Osteoblast (primary cell): Measurements from ENCODE around the gene A1BG. TPM values are rescaled to one million over a fixed set of nuclear protein-coding genes. Genes with fewer than 3 reads are reported as not detected.

Source experiments
- DNase-seq: peaks from one replicate; pipeline ENCODE4 v3.0.0; 2011; ENCODE audit warnings: low spot score, mixed read lengths; ENCODE audit not compliant: insufficient read length; ENCODE audit errors: missing footprints
- H2AFZ ChIP-seq: 2 replicates; pipeline ENCODE4 v1.6.0; 2011; ENCODE audit warnings: mild to moderate bottlenecking, low read length
- H3K27ac ChIP-seq: 2 replicates; pipeline ENCODE4 v1.5.1; 2011; ENCODE audit warnings: mild to moderate bottlenecking, low read depth, low read length, moderate library complexity
- H3K27me3 ChIP-seq: 2 replicates; pipeline ENCODE4 v1.6.0; 2012; ENCODE audit warnings: mild to moderate bottlenecking, control low read depth, inconsistent platforms, low read length, moderate library complexity; ENCODE audit not compliant: insufficient read depth
- H3K36me3 ChIP-seq: 2 replicates; pipeline ENCODE4 v1.5.1; 2011; ENCODE audit warnings: mild to moderate bottlenecking, low read length, control low read depth, moderate library complexity; ENCODE audit not compliant: insufficient read depth
- H3K4me1 ChIP-seq: 2 replicates; pipeline ENCODE4 v1.5.1; 2011; ENCODE audit warnings: mild to moderate bottlenecking, low read length, control low read depth, moderate library complexity; ENCODE audit not compliant: insufficient read depth
- H3K4me2 ChIP-seq: 2 replicates; pipeline ENCODE4 v1.6.0; 2011; ENCODE audit warnings: mild to moderate bottlenecking, low read length; ENCODE audit not compliant: insufficient read depth
- H3K4me3 ChIP-seq: fragments of 200-600 bp; sonication (generic); 3 replicates; pipeline ENCODE4 v1.5.1; 2012; ENCODE audit warnings: mild to moderate bottlenecking, low read length, inconsistent platforms; ENCODE audit not compliant: insufficient read depth
- H3K79me2 ChIP-seq: 2 replicates; pipeline ENCODE4 v1.6.0; 2012; ENCODE audit warnings: mild to moderate bottlenecking, low read length, control low read depth, inconsistent platforms; ENCODE audit not compliant: insufficient read depth
- H3K9me3 ChIP-seq: 2 replicates; pipeline ENCODE4 v1.5.1; 2011; ENCODE audit warnings: low read depth, low read length, control low read depth
- H4K20me1 ChIP-seq: 2 replicates; pipeline ENCODE4 v1.6.0; 2012; ENCODE audit warnings: mild to moderate bottlenecking, low read length, control low read depth; ENCODE audit not compliant: insufficient read depth
- total RNA-seq: library from RNA; depleted of rRNA; stranded (reverse); fragments of >200 nt; gene quantifications from 2 replicates; pipeline ENCODE4 v1.2.3, GENCODE V29; 2012
- TF ChIP-seq, protein P1 (sequence below): IDR thresholded peaks from 2 replicates; pipeline ENCODE4 v1.5.1; 2011; ENCODE audit warnings: mild to moderate bottlenecking, low read depth, low read length, moderate library complexity; ENCODE audit errors: extremely low read depth

Gene A1BG
- total RNA-seq, 1 donor, result 1.1 TPM

DNA sequence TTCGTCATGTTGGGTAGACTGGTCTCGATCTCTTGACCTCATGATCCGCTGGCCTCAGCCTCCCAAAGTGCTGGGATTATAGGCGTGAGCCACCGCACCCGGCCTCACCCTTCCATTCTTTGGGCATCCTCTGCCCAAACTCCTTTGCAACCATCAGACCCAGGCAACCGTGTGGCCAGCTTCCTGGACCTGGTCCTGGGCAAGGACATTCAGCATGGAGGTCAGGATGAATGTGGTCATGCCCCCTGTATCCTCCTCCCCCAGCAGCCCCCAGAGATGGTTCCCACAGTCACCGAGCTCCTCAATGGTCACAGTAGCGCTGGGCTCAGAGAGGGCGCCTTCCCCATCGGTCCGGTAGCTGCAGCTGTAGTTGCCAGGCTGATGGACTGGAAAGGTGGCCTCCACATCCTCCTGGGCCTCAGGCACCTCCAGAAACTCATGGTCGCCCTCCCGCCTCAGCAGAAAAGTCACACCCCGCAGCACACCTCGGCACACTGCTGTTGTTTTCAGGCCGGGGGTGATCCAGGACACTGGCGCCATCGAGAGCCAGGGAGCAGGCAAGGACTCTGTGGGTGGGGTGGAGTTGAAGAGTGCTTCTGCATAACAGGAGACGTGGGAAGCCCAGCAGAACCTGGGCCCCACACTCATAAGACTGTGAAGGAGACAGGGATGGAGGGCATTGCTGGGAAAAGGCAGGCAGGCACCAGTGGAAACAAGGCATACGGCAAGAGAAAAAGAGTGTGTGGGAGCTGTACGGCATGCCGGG lies 1.1 kb downstream of the A1BG start:
- H3K9me3 ChIP-seq, result no peaks in the 10 kb centered on the region
- H3K4me1 ChIP-seq, result no peaks in the 10 kb centered on the region
- peaks cover 30% of the 10 kb centered on the region for H3K27me3 ChIP-seq
- H3K27ac ChIP-seq, result no peak overlapping the region
- TF ChIP-seq, protein P1, sequence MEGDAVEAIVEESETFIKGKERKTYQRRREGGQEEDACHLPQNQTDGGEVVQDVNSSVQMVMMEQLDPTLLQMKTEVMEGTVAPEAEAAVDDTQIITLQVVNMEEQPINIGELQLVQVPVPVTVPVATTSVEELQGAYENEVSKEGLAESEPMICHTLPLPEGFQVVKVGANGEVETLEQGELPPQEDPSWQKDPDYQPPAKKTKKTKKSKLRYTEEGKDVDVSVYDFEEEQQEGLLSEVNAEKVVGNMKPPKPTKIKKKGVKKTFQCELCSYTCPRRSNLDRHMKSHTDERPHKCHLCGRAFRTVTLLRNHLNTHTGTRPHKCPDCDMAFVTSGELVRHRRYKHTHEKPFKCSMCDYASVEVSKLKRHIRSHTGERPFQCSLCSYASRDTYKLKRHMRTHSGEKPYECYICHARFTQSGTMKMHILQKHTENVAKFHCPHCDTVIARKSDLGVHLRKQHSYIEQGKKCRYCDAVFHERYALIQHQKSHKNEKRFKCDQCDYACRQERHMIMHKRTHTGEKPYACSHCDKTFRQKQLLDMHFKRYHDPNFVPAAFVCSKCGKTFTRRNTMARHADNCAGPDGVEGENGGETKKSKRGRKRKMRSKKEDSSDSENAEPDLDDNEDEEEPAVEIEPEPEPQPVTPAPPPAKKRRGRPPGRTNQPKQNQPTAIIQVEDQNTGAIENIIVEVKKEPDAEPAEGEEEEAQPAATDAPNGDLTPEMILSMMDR, result no peak
- peak; percentile 81 for DNase-seq
- H3K4me3 ChIP-seq, result no peak overlapping the region
- H2AFZ ChIP-seq, result no peak overlapping the region
- no peaks in the 10 kb centered on the region for H3K79me2 ChIP-seq
- no peaks in the 10 kb centered on the region for H4K20me1 ChIP-seq
- no peaks in the 10 kb centered on the region for H3K36me3 ChIP-seq
- H3K4me2 ChIP-seq, result no peak overlapping the region

DNA sequence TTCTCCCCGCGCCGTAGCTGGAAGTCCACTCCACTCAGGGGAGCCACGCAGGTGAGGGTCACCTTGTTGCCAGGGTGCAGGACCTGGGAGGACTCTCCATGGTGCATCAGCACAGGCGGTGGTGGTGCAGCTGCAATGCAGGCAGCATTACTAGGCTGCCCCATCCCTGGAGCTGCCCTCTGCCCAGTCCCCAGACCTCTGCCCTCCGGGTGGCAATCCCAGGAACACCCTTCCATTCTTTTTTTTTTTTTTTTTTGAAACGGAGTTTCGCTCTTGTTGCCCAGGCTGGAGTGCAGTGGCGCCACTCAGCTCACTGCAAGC lies 1.8 kb downstream of the A1BG start:
- H3K4me2 ChIP-seq, result no peak overlapping the region
- H3K79me2 ChIP-seq, result no peaks in the 10 kb centered on the region
- no peak overlapping the region for H3K4me3 ChIP-seq
- H3K4me1 ChIP-seq, result no peaks in the 10 kb centered on the region
- H4K20me1 ChIP-seq, result no peaks in the 10 kb centered on the region
- TF ChIP-seq, protein P1, result no peak
- no peaks in the 10 kb centered on the region for H3K36me3 ChIP-seq
- H2AFZ ChIP-seq, result no peak overlapping the region
- no peak overlapping the region for H3K27ac ChIP-seq
- no peaks in the 10 kb centered on the region for H3K9me3 ChIP-seq
- peak; percentile 57 for DNase-seq
- peaks cover 31% of the 10 kb centered on the region for H3K27me3 ChIP-seq

DNA sequence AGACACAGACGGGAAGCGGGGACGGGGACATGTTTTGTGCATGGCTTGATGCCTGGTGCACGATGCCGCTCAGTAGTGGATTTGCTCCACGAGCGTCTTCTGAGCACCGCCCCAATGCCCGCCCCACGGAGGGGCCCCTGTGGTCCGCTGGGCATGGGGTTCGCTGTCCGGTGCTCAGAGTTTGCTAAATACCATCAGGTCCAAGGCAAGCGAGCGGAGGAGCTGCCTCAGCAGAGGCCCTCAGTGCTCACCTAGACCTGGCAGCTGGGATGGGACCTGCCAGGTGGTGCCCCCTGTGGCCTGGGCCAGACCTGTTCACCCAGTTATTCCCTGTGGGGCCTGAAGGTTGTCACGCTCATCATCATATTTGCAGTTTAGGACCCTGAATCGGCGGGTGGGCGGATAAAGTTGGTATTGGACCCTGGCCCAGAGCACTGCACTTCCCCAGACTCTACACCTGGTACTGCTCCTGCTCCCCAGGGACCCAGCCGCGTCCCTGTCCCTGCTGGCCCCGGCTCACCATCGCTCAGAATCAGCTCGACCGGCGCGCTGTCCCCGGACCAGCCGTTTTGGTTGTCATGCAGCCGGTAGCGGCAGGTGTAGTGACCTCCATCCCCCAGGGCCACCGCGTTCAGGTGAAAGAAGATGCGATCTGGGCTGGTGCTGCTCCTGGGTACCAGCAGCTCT lies 2.3 kb downstream of the A1BG start:
- Histone ChIP-seq H3K4me1 (no peaks in the 10 kb centered on the region), H3K79me2 (no peaks in the 10 kb centered on the region), H3K4me3 (no peak overlapping the region), H3K4me2 (peak overlapping the region; percentile 45), H3K27me3 (peaks cover 33% of the 10 kb centered on the region), H3K27ac (no peak overlapping the region), H3K36me3 (no peaks in the 10 kb centered on the region), H4K20me1 (no peaks in the 10 kb centered on the region), H3K9me3 (no peaks in the 10 kb centered on the region), H2AFZ (no peak overlapping the region)
- TF ChIP-seq, protein P1, result no peak
- peak; percentile 77 for DNase-seq
